PC-9 (cell line): ENCODE data around the gene CX3CR1.

Source experiments
- EZH2 ChIP-seq: fragments of 200-600 bp; sonication (generic); IDR thresholded peaks from 2 replicates; pipeline ENCODE4 v1.8.0; 2017; ENCODE audit warnings: antibody characterized with exemption, low read depth
- TF ChIP-seq, protein P1 (sequence below): fragments of 200-600 bp; sonication (generic); conservative IDR thresholded peaks from 2 replicates; pipeline ENCODE4 v1.6.1; 2017; ENCODE audit warnings: mixed run types, antibody characterized with exemption, mild to moderate bottlenecking, moderate library complexity

DNA sequence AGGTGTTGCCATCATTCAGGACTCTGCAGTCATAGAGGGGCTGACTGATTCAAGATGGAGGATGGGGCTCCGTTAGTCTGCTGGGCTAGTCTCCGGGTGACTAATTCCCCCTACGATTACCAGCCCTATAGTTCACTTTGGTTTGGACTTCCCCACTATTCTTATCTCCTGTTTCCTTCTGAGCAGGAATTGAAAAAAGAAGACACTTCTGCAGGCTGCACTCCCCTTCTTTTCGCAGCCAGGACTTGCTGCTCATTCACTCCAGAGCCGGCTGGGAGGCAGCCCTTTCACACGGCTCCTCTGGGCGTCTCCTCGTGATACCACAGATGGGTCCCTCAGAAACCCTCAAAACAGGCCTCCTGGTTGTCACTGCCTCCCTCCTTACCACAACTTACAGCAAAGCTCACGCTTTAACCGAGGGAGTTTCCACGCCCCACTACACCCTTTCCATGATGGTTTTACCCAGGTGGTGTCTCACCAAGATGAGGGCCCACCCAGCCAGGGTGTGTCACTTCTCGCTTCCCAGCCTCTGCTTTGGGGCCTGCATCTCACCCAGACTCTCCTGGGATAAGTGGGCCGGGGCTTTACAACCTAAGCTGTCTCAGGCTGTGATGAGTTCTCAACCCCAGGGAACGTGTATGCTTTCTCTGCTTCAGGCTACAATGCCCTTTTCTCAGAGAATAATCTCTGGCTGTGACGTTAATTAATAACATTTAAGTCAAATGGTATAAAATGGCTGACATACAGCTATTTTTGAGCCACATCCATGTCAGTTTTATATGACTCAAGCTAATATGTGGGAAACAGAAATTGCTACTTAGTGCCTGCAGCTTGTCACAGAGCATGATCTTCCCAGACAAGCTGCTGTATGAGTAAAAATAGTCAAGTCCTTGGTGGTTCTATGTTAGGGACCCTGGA lies 11.9 kb downstream of the CX3CR1 start:
- no peak for TF ChIP-seq EZH2
- TF ChIP-seq, protein P1, sequence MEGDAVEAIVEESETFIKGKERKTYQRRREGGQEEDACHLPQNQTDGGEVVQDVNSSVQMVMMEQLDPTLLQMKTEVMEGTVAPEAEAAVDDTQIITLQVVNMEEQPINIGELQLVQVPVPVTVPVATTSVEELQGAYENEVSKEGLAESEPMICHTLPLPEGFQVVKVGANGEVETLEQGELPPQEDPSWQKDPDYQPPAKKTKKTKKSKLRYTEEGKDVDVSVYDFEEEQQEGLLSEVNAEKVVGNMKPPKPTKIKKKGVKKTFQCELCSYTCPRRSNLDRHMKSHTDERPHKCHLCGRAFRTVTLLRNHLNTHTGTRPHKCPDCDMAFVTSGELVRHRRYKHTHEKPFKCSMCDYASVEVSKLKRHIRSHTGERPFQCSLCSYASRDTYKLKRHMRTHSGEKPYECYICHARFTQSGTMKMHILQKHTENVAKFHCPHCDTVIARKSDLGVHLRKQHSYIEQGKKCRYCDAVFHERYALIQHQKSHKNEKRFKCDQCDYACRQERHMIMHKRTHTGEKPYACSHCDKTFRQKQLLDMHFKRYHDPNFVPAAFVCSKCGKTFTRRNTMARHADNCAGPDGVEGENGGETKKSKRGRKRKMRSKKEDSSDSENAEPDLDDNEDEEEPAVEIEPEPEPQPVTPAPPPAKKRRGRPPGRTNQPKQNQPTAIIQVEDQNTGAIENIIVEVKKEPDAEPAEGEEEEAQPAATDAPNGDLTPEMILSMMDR: no peak
